HL-60 (cell line): ENCODE measurements around the gene PDPN.

ENCODE experiments used
- DNase-seq, 2 experiments: peaks; one replicate each; pipeline ENCODE4 v3.0.0-alpha.2; 2010 to 2020; ENCODE audit warnings: low read depth in 1 of 2, low spot score in 1 of 2
- H3K27ac ChIP-seq: fragments of 250-450 bp; sonication (Bioruptor Pico); replicated peaks from 2 replicates; pipeline ENCODE4 v1.5.1; 2020; ENCODE audit warnings: mild to moderate bottlenecking, moderate library complexity
- H3K27me3 ChIP-seq: fragments of 250-450 bp; sonication (Bioruptor Pico); 2 replicates; pipeline ENCODE4 v1.5.1; 2021; ENCODE audit warnings: mild to moderate bottlenecking, moderate library complexity; ENCODE audit not compliant: insufficient read depth, poor library complexity, severe bottlenecking
- H3K4me3 ChIP-seq: replicated peaks from 2 replicates; pipeline ENCODE4 v1.5.1; 2011; ENCODE audit warnings: mild to moderate bottlenecking, control low read depth, low read length; ENCODE audit not compliant: insufficient read depth
- GABPA ChIP-seq: IDR thresholded peaks from 2 replicates; pipeline ENCODE4 v1.6.1; 2012; ENCODE audit warnings: low read depth
- POLR2AphosphoS5 ChIP-seq: IDR thresholded peaks from 2 replicates; pipeline ENCODE4 v1.6.1; 2012; ENCODE audit warnings: low read depth
- SPI1 ChIP-seq: IDR thresholded peaks from 2 replicates; pipeline ENCODE4 v1.6.1; 2012; ENCODE audit warnings: low read depth, mild to moderate bottlenecking, borderline replicate concordance
- TF ChIP-seq, protein P1 (sequence below): IDR thresholded peaks from 2 replicates; pipeline ENCODE4 v1.6.1; 2012; ENCODE audit warnings: low read depth; ENCODE audit not compliant: insufficient replicate concordance
- TF ChIP-seq, protein P2 (sequence below): IDR thresholded peaks from one replicate; pipeline ENCODE4 v1.5.1; 2011; ENCODE audit warnings: low read length, control low read depth, inconsistent platforms; ENCODE audit not compliant: insufficient read depth

PDPN gene

DNA sequence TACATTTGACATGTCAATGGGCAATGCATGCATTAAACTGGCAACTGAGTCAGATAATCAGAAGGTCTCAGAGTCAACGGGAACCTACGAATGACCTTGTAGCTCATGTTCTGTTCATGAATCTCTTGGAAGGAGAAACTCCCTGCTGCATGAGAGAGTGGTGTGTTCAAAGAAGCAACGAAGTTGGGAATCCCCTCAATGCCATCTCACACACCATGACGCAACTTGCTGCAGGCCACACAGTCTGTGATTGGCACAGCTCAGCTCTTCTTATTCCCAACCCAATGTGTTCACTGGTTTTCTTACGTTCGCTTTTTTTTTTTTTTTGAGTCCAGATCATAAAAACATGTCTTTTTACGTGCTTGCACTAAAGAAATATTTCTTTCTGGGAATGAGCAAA, 62.9 kb downstream of the PDPN start:
- H3K27me3 ChIP-seq: no peaks in the 10 kb centered on the region
- no peak overlapping the region for H3K27ac ChIP-seq
- H3K4me3 ChIP-seq: no peak overlapping the region
- no peak for DNase-seq
- TF ChIP-seq, protein P1, sequence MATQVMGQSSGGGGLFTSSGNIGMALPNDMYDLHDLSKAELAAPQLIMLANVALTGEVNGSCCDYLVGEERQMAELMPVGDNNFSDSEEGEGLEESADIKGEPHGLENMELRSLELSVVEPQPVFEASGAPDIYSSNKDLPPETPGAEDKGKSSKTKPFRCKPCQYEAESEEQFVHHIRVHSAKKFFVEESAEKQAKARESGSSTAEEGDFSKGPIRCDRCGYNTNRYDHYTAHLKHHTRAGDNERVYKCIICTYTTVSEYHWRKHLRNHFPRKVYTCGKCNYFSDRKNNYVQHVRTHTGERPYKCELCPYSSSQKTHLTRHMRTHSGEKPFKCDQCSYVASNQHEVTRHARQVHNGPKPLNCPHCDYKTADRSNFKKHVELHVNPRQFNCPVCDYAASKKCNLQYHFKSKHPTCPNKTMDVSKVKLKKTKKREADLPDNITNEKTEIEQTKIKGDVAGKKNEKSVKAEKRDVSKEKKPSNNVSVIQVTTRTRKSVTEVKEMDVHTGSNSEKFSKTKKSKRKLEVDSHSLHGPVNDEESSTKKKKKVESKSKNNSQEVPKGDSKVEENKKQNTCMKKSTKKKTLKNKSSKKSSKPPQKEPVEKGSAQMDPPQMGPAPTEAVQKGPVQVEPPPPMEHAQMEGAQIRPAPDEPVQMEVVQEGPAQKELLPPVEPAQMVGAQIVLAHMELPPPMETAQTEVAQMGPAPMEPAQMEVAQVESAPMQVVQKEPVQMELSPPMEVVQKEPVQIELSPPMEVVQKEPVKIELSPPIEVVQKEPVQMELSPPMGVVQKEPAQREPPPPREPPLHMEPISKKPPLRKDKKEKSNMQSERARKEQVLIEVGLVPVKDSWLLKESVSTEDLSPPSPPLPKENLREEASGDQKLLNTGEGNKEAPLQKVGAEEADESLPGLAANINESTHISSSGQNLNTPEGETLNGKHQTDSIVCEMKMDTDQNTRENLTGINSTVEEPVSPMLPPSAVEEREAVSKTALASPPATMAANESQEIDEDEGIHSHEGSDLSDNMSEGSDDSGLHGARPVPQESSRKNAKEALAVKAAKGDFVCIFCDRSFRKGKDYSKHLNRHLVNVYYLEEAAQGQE: no peak
- no peak for TF ChIP-seq SPI1
- TF ChIP-seq, protein P2, sequence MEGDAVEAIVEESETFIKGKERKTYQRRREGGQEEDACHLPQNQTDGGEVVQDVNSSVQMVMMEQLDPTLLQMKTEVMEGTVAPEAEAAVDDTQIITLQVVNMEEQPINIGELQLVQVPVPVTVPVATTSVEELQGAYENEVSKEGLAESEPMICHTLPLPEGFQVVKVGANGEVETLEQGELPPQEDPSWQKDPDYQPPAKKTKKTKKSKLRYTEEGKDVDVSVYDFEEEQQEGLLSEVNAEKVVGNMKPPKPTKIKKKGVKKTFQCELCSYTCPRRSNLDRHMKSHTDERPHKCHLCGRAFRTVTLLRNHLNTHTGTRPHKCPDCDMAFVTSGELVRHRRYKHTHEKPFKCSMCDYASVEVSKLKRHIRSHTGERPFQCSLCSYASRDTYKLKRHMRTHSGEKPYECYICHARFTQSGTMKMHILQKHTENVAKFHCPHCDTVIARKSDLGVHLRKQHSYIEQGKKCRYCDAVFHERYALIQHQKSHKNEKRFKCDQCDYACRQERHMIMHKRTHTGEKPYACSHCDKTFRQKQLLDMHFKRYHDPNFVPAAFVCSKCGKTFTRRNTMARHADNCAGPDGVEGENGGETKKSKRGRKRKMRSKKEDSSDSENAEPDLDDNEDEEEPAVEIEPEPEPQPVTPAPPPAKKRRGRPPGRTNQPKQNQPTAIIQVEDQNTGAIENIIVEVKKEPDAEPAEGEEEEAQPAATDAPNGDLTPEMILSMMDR: no peak
- TF ChIP-seq GABPA: no peak

DNA sequence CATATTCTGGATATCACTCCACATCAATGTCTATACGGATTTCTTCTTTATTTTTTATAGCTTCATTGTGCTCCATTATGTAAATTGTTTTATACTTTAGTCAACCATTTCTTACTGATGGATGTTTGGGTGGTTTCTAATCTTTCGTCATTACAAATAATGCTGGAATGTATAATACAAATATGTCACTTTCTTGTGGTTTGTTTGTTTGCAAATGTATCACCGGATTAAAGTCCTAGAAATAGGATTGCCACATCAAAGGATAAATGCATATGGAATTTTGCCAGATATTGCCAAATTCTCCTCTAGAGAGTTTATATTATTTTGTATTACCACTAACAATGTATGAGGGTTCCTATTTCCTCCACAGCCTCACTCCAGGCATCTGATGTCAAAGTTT, 67.6 kb downstream of the PDPN start:
- no peak for DNase-seq
- no peak for TF ChIP-seq POLR2AphosphoS5
- TF ChIP-seq GABPA: no peak
- TF ChIP-seq, protein P1: no peak
- TF ChIP-seq, protein P2: no peak
- no peak for TF ChIP-seq SPI1
- H3K27ac ChIP-seq: no peak overlapping the region

DNA sequence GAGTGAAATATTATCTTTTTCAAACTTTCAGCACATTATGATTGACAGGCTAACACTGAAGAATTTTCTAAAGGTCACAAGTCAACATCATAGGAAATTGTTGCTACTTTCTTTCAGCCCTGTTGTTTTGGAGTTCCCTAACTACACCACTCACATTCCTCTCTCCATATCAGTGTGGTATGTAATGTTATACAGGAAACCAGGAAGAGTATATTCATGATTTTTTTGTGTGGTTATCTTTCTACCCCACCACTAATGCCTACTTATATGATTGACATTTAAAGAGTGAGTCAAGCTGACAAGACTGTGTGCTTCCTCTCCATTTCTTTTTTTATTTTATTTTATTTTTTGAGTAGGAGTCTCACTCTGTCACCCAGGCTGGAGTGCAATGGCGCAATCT, 68.6 kb downstream of the PDPN start:
- Histone ChIP-seq H3K4me3 (no peak overlapping the region), H3K27me3 (no peaks in the 10 kb centered on the region), H3K27ac (no peak overlapping the region)
- DNase-seq: no peak
- TF ChIP-seq SPI1 (no peak), POLR2AphosphoS5 (no peak), GABPA (no peak)
- TF ChIP-seq, protein P1: no peak
- TF ChIP-seq, protein P2: no peak

More for the DNA sequence above, 67.6 kb downstream of the PDPN start:
- Histone ChIP-seq H3K27me3 (no peaks in the 10 kb centered on the region), H3K4me3 (no peak overlapping the region)
